Right atrium auricular region (tissue), 2 donors: ENCODE measurements around the gene PPP2R2C. TPM values are rescaled to one million over a fixed set of nuclear protein-coding genes. Genes with fewer than 3 reads are reported as not detected.

Experiments used
- DNase-seq: peaks from one replicate; pipeline ENCODE4 v3.0.0-alpha.2; 2019; ENCODE audit warnings: low spot score
- H3K27ac ChIP-seq, 2 donors: fragments of 200-600 bp; sonication (generic); 1 replicate in 1 of 2; 2 replicates in 1 of 2; pipeline ENCODE4 v1.5.1; 2016 to 2019
- H3K27me3 ChIP-seq, 2 donors: fragments of 200-600 bp; sonication (generic); one replicate each; pipeline versions ENCODE4 v1.5.1 to v1.6.0; 2017 to 2019
- H3K36me3 ChIP-seq: fragments of 200-600 bp; sonication (generic); one replicate; pipeline ENCODE4 v1.5.1; 2016
- H3K4me1 ChIP-seq, 2 donors: fragments of 200-600 bp; sonication (generic); one replicate each; pipeline versions ENCODE4 v1.5.1 to v1.6.0; 2017 to 2019
- H3K4me3 ChIP-seq, 2 donors: fragments of 200-600 bp; sonication (generic); 1 replicate in 1 of 2; 2 replicates in 1 of 2; pipeline ENCODE4 v1.5.1; 2017 to 2019; ENCODE audit warnings: mild to moderate bottlenecking in 1 of 2, moderate library complexity in 1 of 2
- H3K9me3 ChIP-seq, 2 donors: fragments of 200-600 bp; sonication (generic); one replicate each; pipeline ENCODE4 v1.5.1; 2019
- CTCF ChIP-seq, 2 donors: fragments of 200-600 bp; sonication (generic); IDR thresholded peaks; one replicate each; pipeline ENCODE4 v1.5.1; 2019; ENCODE audit warnings: antibody characterized with exemption in 2 of 2
- total RNA-seq, 2 donors: library from RNA; depleted of rRNA; stranded (reverse); fragments of >200 nt; gene quantifications; one replicate each; pipeline ENCODE4 v1.1.0, GENCODE V29; 2016

PPP2R2C gene
- total RNA-seq, 2 donors from 2014 or later: 4.6 to 5.7 TPM

GRCh38 chr4:6445403-6446129, 26.8 kb downstream of the PPP2R2C start:
- no peak for TF ChIP-seq CTCF (IDR thresholded peaks at IDR 0.05)
- H3K36me3 ChIP-seq: no peaks in the 10 kb centered on the region

GRCh38 chr4:6444582-6444981, 27.8 kb downstream of the PPP2R2C start:
- no peaks in the 10 kb centered on the region for H3K27me3 ChIP-seq
- no peak for TF ChIP-seq CTCF (IDR thresholded peaks at IDR 0.05)
- H3K36me3 ChIP-seq: no peaks in the 10 kb centered on the region
- H3K4me1 ChIP-seq: peaks cover 0 to 15% of the 10 kb centered on the region in 2 donors
- H3K4me3 ChIP-seq: no peak overlapping the region
- no peaks in the 10 kb centered on the region for H3K9me3 ChIP-seq
- H3K27ac ChIP-seq: no peak overlapping the region
- DNase-seq: no peak

More at GRCh38 chr4:6445403-6446129, 26.8 kb downstream of the PPP2R2C start:
- Histone ChIP-seq H3K27me3 (no peaks in the 10 kb centered on the region), H3K27ac (no peak overlapping the region), H3K4me1 (peaks cover 0 to 15% of the 10 kb centered on the region in 2 donors), H3K4me3 (no peak overlapping the region), H3K9me3 (no peaks in the 10 kb centered on the region)
- no peak for DNase-seq

- Histone ChIP-seq H3K4me3 (no peak overlapping the region), H3K27ac (no peak overlapping the region), H3K4me1 (peaks cover 0 to 15% of the 10 kb centered on the region in 2 donors), H3K27me3 (no peaks in the 10 kb centered on the region), H3K36me3 (no peaks in the 10 kb centered on the region), H3K9me3 (no peaks in the 10 kb centered on the region)
- TF ChIP-seq CTCF (IDR thresholded peaks at IDR 0.05): no peak
- no peak for DNase-seq
Measured at GRCh38 chr4:6443035-6444023, 29.1 kb downstream of the PPP2R2C start.

- Histone ChIP-seq H3K4me1 (peaks cover 0 to 14% of the 10 kb centered on the region in 2 donors), H3K36me3 (no peaks in the 10 kb centered on the region), H3K27ac (no peak overlapping the region), H3K27me3 (no peaks in the 10 kb centered on the region), H3K4me3 (no peak overlapping the region), H3K9me3 (no peaks in the 10 kb centered on the region)
- DNase-seq: no peak
- no peak for TF ChIP-seq CTCF (IDR thresholded peaks at IDR 0.05)
Measured at GRCh38 chr4:6442555-6442954, 29.9 kb downstream of the PPP2R2C start.

- no peak overlapping the region for H3K27ac ChIP-seq
- peaks cover 0 to 6% of the 10 kb centered on the region in 2 donors for H3K4me1 ChIP-seq
- H3K36me3 ChIP-seq: no peaks in the 10 kb centered on the region
- no peak for TF ChIP-seq CTCF (IDR thresholded peaks at IDR 0.05)
- no peak for DNase-seq
- H3K4me3 ChIP-seq: no peak overlapping the region
- H3K9me3 ChIP-seq: no peaks in the 10 kb centered on the region
- no peaks in the 10 kb centered on the region for H3K27me3 ChIP-seq
Measured at GRCh38 chr4:6441758-6442157, 30.7 kb downstream of the PPP2R2C start.
